ENCODE data around the gene CPEB2.

DNA sequence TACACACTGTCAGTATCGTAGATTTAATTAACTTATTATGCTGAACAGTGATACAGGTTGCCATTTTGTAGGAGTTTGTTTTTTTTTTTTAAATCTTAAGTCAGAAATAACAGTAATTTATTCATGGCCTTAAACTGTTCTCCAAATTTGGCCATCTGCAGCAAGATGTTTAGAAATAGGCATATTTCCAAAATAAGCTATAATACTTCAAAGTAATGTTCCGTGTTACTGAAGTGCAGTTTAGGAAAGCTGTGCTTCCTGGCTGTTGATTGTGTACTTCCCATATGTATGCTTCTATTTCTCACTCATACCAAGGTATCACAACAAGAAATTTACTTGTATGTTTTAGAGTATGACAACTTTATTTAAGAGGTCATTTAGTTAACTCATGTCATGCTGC is 28.9 kb downstream of the CPEB2 start:
- TF ChIP-seq, protein P1, sequence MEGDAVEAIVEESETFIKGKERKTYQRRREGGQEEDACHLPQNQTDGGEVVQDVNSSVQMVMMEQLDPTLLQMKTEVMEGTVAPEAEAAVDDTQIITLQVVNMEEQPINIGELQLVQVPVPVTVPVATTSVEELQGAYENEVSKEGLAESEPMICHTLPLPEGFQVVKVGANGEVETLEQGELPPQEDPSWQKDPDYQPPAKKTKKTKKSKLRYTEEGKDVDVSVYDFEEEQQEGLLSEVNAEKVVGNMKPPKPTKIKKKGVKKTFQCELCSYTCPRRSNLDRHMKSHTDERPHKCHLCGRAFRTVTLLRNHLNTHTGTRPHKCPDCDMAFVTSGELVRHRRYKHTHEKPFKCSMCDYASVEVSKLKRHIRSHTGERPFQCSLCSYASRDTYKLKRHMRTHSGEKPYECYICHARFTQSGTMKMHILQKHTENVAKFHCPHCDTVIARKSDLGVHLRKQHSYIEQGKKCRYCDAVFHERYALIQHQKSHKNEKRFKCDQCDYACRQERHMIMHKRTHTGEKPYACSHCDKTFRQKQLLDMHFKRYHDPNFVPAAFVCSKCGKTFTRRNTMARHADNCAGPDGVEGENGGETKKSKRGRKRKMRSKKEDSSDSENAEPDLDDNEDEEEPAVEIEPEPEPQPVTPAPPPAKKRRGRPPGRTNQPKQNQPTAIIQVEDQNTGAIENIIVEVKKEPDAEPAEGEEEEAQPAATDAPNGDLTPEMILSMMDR (IDR thresholded peaks at IDR 0.05; ENCODE audit: insufficient read depth, low read length, poor library complexity, severe bottlenecking), result no peak
- TF ChIP-seq EZH2phosphoT487 (conservative IDR thresholded peaks at IDR 0.05; ENCODE audit: low read length), result no peak

All from SU-DHL-6 (cell line).